ENCODE results near the gene RELN.

DNA sequence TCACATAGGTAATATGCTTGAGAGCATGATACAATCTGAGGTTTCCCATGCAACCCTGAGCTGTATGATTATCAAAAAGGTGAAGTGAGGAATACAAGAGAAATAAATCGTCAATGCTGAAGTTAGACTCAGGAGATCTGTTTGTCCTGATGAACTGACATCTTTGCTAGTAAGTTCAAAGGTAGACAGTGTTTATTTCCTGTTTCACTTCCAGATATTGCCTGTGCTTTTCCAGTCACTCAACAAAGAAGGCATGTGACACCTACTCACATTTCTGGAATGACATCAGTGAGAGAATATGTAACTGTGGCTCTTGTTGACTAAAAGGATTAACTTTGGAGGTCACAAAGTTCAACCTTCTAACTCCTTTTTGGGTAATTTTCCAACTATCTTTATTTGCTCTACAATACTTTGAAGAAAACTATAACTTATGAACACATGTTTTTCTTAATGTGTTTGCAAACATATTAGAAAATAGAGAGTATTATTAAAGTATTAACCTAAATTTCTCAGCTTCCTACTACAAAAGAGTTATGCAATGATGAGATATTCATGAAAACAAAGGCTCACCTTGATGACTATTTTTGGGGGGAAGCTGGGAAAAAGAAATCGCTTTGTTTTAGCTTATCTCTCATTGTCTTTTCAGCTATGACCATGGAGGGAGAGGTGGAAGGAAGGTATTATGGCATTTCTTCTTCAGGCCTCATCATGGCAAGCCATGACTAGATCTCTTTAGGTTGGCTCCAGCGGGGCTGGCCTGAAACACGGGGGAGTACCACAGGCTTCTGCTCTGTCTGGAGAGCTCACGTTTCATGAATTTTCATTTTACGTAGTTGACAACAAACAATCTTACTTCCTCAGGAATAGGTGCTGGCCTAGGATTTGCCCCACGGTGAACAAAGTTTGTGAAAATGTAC lies 328.7 kb downstream of the RELN start:
- TF ChIP-seq, protein P1, sequence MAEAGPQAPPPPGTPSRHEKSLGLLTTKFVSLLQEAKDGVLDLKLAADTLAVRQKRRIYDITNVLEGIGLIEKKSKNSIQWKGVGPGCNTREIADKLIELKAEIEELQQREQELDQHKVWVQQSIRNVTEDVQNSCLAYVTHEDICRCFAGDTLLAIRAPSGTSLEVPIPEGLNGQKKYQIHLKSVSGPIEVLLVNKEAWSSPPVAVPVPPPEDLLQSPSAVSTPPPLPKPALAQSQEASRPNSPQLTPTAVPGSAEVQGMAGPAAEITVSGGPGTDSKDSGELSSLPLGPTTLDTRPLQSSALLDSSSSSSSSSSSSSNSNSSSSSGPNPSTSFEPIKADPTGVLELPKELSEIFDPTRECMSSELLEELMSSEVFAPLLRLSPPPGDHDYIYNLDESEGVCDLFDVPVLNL (CRISPR knock-in tag; IDR thresholded peaks at IDR 0.05; ENCODE audit: borderline replicate concordance, low read depth): no peak
- TF ChIP-seq, protein P2, sequence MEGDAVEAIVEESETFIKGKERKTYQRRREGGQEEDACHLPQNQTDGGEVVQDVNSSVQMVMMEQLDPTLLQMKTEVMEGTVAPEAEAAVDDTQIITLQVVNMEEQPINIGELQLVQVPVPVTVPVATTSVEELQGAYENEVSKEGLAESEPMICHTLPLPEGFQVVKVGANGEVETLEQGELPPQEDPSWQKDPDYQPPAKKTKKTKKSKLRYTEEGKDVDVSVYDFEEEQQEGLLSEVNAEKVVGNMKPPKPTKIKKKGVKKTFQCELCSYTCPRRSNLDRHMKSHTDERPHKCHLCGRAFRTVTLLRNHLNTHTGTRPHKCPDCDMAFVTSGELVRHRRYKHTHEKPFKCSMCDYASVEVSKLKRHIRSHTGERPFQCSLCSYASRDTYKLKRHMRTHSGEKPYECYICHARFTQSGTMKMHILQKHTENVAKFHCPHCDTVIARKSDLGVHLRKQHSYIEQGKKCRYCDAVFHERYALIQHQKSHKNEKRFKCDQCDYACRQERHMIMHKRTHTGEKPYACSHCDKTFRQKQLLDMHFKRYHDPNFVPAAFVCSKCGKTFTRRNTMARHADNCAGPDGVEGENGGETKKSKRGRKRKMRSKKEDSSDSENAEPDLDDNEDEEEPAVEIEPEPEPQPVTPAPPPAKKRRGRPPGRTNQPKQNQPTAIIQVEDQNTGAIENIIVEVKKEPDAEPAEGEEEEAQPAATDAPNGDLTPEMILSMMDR (IDR thresholded peaks at IDR 0.05): no peak
- TF ChIP-seq GRHL2 (CRISPR knock-in tag; IDR thresholded peaks at IDR 0.05; ENCODE audit: insufficient replicate concordance, severe bottlenecking) (no peak), CREB1 (CRISPR knock-in tag; IDR thresholded peaks at IDR 0.05) (no peak), JUN (CRISPR knock-in tag; IDR thresholded peaks at IDR 0.05) (no peak), MLX (CRISPR knock-in tag; IDR thresholded peaks at IDR 0.05) (no peak), FOXP1 (CRISPR knock-in tag; IDR thresholded peaks at IDR 0.05; ENCODE audit: borderline replicate concordance) (no peak), PREB (CRISPR knock-in tag; IDR thresholded peaks at IDR 0.05; ENCODE audit: borderline replicate concordance) (no peak), NFYB (CRISPR knock-in tag; conservative IDR thresholded peaks at IDR 0.05; ENCODE audit: low read depth) (no peak)
- TF ChIP-seq, protein P3, sequence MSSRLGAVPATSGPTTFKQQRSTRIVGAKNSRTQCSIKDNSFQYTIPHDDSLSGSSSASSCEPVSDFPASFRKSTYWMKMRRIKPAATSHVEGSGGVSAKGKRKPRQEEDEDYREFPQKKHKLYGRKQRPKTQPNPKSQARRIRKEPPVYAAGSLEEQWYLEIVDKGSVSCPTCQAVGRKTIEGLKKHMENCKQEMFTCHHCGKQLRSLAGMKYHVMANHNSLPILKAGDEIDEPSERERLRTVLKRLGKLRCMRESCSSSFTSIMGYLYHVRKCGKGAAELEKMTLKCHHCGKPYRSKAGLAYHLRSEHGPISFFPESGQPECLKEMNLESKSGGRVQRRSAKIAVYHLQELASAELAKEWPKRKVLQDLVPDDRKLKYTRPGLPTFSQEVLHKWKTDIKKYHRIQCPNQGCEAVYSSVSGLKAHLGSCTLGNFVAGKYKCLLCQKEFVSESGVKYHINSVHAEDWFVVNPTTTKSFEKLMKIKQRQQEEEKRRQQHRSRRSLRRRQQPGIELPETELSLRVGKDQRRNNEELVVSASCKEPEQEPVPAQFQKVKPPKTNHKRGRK (CRISPR knock-in tag; IDR thresholded peaks at IDR 0.05; ENCODE audit: borderline replicate concordance): no peak
- TF ChIP-seq, protein P4, sequence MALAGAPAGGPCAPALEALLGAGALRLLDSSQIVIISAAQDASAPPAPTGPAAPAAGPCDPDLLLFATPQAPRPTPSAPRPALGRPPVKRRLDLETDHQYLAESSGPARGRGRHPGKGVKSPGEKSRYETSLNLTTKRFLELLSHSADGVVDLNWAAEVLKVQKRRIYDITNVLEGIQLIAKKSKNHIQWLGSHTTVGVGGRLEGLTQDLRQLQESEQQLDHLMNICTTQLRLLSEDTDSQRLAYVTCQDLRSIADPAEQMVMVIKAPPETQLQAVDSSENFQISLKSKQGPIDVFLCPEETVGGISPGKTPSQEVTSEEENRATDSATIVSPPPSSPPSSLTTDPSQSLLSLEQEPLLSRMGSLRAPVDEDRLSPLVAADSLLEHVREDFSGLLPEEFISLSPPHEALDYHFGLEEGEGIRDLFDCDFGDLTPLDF (CRISPR knock-in tag; IDR thresholded peaks at IDR 0.05): no peak
- TF ChIP-seq, protein P5, sequence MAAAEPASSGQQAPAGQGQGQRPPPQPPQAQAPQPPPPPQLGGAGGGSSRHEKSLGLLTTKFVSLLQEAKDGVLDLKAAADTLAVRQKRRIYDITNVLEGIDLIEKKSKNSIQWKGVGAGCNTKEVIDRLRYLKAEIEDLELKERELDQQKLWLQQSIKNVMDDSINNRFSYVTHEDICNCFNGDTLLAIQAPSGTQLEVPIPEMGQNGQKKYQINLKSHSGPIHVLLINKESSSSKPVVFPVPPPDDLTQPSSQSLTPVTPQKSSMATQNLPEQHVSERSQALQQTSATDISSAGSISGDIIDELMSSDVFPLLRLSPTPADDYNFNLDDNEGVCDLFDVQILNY (CRISPR knock-in tag; IDR thresholded peaks at IDR 0.05): no peak
